Heart right ventricle (tissue), 16 donors: ENCODE measurements around the gene LYST. TPM values are rescaled to one million over a fixed set of nuclear protein-coding genes. Genes with fewer than 3 reads are reported as not detected.
A peak's percentile ranks its signal among the peaks of the same experiment; 100 is the strongest.

Experiments
- ATAC-seq, 8 donors: fragments of 200-7000 bp; cut with Tn5 transposase; one replicate each; pipeline ENCODE4 v1.9.1; 2020; ENCODE audit warnings: mild to moderate bottlenecking in 8 of 8, moderate library complexity in 8 of 8, moderate number of reproducible peaks in 1 of 8
- DNase-seq, 2 donors: peaks; one replicate each; pipeline ENCODE4 v3.0.0-alpha.2; 2020
- H3K27ac ChIP-seq, 10 donors: fragments of 200-600 bp; sonication (generic) in 2 of 10; one replicate each; pipeline versions ENCODE4 v1.5.0 to v1.8.0; 2020 to 2022; ENCODE audit warnings: mild to moderate bottlenecking in 3 of 10
- H3K27me3 ChIP-seq, 7 donors: fragments of 200-600 bp; one replicate each; pipeline ENCODE4 v1.8.0; 2021 to 2022; ENCODE audit warnings: mild to moderate bottlenecking in 2 of 7
- H3K36me3 ChIP-seq, 9 donors: fragments of 200-600 bp; sonication (generic) in 1 of 9; one replicate each; pipeline versions ENCODE4 v1.5.0 to v1.8.0; 2020 to 2022; ENCODE audit warnings: mild to moderate bottlenecking in 2 of 9
- H3K4me1 ChIP-seq, 9 donors: fragments of 200-600 bp; sonication (generic) in 1 of 9; one replicate each; pipeline versions ENCODE4 v1.5.0 to v1.8.0; 2020 to 2022; ENCODE audit warnings: mild to moderate bottlenecking in 4 of 9
- H3K4me3 ChIP-seq, 10 donors: fragments of 200-600 bp; sonication (generic) in 2 of 10; one replicate each; pipeline versions ENCODE4 v1.5.0 to v1.8.0; 2020 to 2022; ENCODE audit warnings: mild to moderate bottlenecking in 7 of 10, moderate library complexity in 2 of 10
- H3K9me3 ChIP-seq, 11 donors: fragments of 200-600 bp in 10 of 11; sonication (generic) in 2 of 11; one replicate each; pipeline versions ENCODE4 v1.5.0 to v1.8.0; 2013 to 2022; ENCODE audit warnings: mild to moderate bottlenecking in 2 of 11, control low read depth in 1 of 11, moderate library complexity in 1 of 11
- CTCF ChIP-seq, 9 donors: fragments of 200-600 bp; sonication (generic) in 2 of 9; IDR thresholded peaks; one replicate each; pipeline versions ENCODE4 v1.5.0 to v1.8.0; 2021 to 2022; ENCODE audit warnings: antibody characterized with exemption in 9 of 9, mild to moderate bottlenecking in 5 of 9, moderate library complexity in 1 of 9
- WGBS, 2 donors: extraction: QIAGEN DNeasy Blood & Tissue Kit; methylation state at CpG; one replicate each; pipeline ENCODE4 v1.1.7; 2013; ENCODE audit warnings: inconsistent platforms in 1 of 2; 5-methylcytosine and 5-hydroxymethylcytosine counted together
- intact Hi-C, 10 donors: fragments of 100-400 bp; cut with DNase I; formaldehyde crosslinking; loops; one replicate each; pipeline versions ENCODE4 v1.11.1 to v1.14.2; 2022
- polyA plus RNA-seq, 2 donors: library from polyadenylated mRNA; stranded (reverse); fragments of 200-250 nt; gene quantifications; one replicate each; pipeline ENCODE4 v1.2.3, GENCODE V29; 2013
- total RNA-seq, 10 donors: library from RNA; stranded (reverse); fragmentation: NEBNext Ultra II Directional in 3 of 10; extraction: Animal tissue kit (Norgen Biotek cat#: 25700) in 3 of 10; gene quantifications; one replicate each; pipeline versions ENCODE4 v1.2.1 to v1.2.4, GENCODE V29; 2021 to 2023
- donor health status: Arrhythmogenic right ventricular cardiomyopathy.
- donor health status: ischemic (EF 13 %, LVEDD 7.1; RV severe dilation, severe dysfunction).
- donor health status: healthy with polysubstance abuse.
- donor health status: DM: no; HTN: yes; CAD: no.
- donor health status: DM: no; HTN: no; CAD: no.
- donor health status: ischemic (EF 25% LVEDD 6.9; RV normal size, moderate dysfunction).
- donor health status: ischemic (EF 25% LVEDD 5.7; RV mildly dilated, moderate dysfunction).
- donor health status: healthy.
- donor health status: DM: yes; HTN: yes; CAD: no.
- donor health status: Ischemic cardiomyopathy.
- donor health status: ischemic (EF 35%, LVEDD 5.7; RV mildly dilated, moderate dysfunction).
- donor health status: nonischemic (EF 11% LVEDD 7.7; RV severe dilation, severe dysfunction).
- donor health status: DM: yes; HTN: yes; CAD: no.
- donor health status: PGD.
- donor health status: ischemic (EF 29% LVEDD 5.4; RV normal size, mild dysfunction).
- donor health status: nonischemic (EF 23%, LVEDD 6.1; RV moderate dilation, normal function).

The LYST gene
- total and polyA plus RNA-seq, 12 donors, result 3.3 to 13.6 (median 10.5) TPM

- Histone ChIP-seq H3K36me3 (peaks cover 0 to 42% (median 0%) of the 10 kb centered on the region in 9 donors), H3K9me3 (no peaks in the 10 kb centered on the region), H3K4me1 (no peaks in the 10 kb centered on the region), H3K4me3 (no peak overlapping the region), H3K27me3 (no peaks in the 10 kb centered on the region), H3K27ac (no peak overlapping the region)
- TF ChIP-seq CTCF (IDR thresholded peaks at IDR 0.05), result no peak
- WGBS, 2 donors, result 89 to 91% methylated on average over 3 of the region's 3 CpGs
- DNase-seq (no peak), ATAC-seq (no peak)
- intact Hi-C loops, result no loop called here
Observed at GRCh38 chr1:235821361-235821981, 45.2 kb downstream of the LYST start.

GRCh38 chr1:235820061-235820460 lies 46.6 kb downstream of the LYST start:
- intact Hi-C loops, result no loop called here
- Histone ChIP-seq H3K4me1 (no peaks in the 10 kb centered on the region), H3K9me3 (no peaks in the 10 kb centered on the region), H3K27me3 (no peaks in the 10 kb centered on the region), H3K4me3 (no peak overlapping the region), H3K36me3 (peaks cover 0 to 29% (median 0%) of the 10 kb centered on the region in 9 donors), H3K27ac (no peak overlapping the region)
- no peak for TF ChIP-seq CTCF (IDR thresholded peaks at IDR 0.05)
- no peak for ATAC-seq
- DNase-seq, result no peak
- 88 to 96% methylated on average over 1 of the region's 1 CpG for WGBS, 2 donors

GRCh38 chr1:235818632-235819136 lies 48.0 kb downstream of the LYST start:
- TF ChIP-seq CTCF (IDR thresholded peaks at IDR 0.05), result no peak
- 75 to 84% methylated on average over 5 of the region's 5 CpGs for WGBS, 2 donors

GRCh38 chr1:235817101-235817728 lies 49.5 kb downstream of the LYST start:
- Histone ChIP-seq H3K9me3 (no peaks in the 10 kb centered on the region), H3K27ac (no peak overlapping the region), H3K27me3 (no peaks in the 10 kb centered on the region), H3K4me3 (no peak overlapping the region), H3K36me3 (peaks cover 0 to 16% (median 0%) of the 10 kb centered on the region in 9 donors), H3K4me1 (peaks cover 0 to 9% (median 0%) of the 10 kb centered on the region in 9 donors)
- no peak for TF ChIP-seq CTCF (IDR thresholded peaks at IDR 0.05)
- ATAC-seq, result no peak
- 88 to 89% methylated on average over 5 of the region's 5 CpGs for WGBS, 2 donors
- intact Hi-C loops, result no loop called here
- no peak for DNase-seq

More at GRCh38 chr1:235818632-235819136, 48.0 kb downstream of the LYST start:
- H3K36me3 ChIP-seq, result peaks cover 0 to 17% (median 0%) of the 10 kb centered on the region in 9 donors
- H3K27me3 ChIP-seq, result no peaks in the 10 kb centered on the region
- H3K4me1 ChIP-seq, result no peaks in the 10 kb centered on the region
- no peak overlapping the region for H3K4me3 ChIP-seq
- no peaks in the 10 kb centered on the region for H3K9me3 ChIP-seq
- H3K27ac ChIP-seq, result no peak overlapping the region
- ATAC-seq (peak in 1 of 8 donors; percentile 50), DNase-seq (no peak)
- intact Hi-C loops, result no loop called here
